A549 (cell line): ENCODE results near the gene AK1. TPM values are rescaled to one million over a fixed set of nuclear protein-coding genes. Genes with fewer than 3 reads are reported as not detected.

Experiments used
- ATAC-seq, 2 experiments: fragments of 200-7000 bp in 1 of 2; fragments of >200 bp in 1 of 2; cut with Nextera tagmentation in 1 of 2; cut with Tn5 transposase in 1 of 2; 3 replicates each; pipeline versions ENCODE4 v1.8.0 to v1.9.1; 2018 to 2020; ENCODE audit warnings: mild to moderate bottlenecking in 1 of 2, moderate library complexity in 1 of 2
- CTCF ChIA-PET: fragments of 300-600 bp; sonication (Branson Sonifier 250); formaldehyde crosslinking; extraction: SDS; loops from one replicate; lab custom pipeline; 2021; ENCODE audit warnings: antibody characterized with exemption, inconsistent platforms; lab: Yijun Ruan, JAX
- POLR2A ChIA-PET: fragments of 350-600 bp; formaldehyde crosslinking; extraction: SDS; loops from one replicate; lab custom pipeline; 2021; ENCODE audit warnings: antibody characterized with exemption, inconsistent platforms; lab: Yijun Ruan, JAX
- DNase-seq, 2 experiments: peaks; one replicate each; pipeline versions ENCODE4 v3.0.0 to v3.0.0-alpha.2; 2011 to 2016; ENCODE audit warnings: low read depth in 1 of 2, low spot score in 1 of 2
- FAIRE-seq: peaks from 2 replicates; lab custom pipeline; 2011; peaks lifted over from hg19 to GRCh38; lab: Jason Lieb, UNC
- H3K27ac ChIP-seq, 2 experiments: fragments of >200 bp; sonication (Bioruptor Twin); formaldehyde crosslinking; 3 replicates each; pipeline ENCODE4 v1.5.1; 2016 to 2017
- H3K4me1 ChIP-seq: fragments of >200 bp; sonication (Bioruptor Twin); formaldehyde crosslinking; 3 replicates; pipeline ENCODE4 v1.6.1; 2016
- H3K4me2 ChIP-seq: fragments of >200 bp; sonication (Bioruptor Twin); formaldehyde crosslinking; 3 replicates; pipeline ENCODE4 v1.6.1; 2016
- H3K4me3 ChIP-seq: fragments of >200 bp; sonication (Bioruptor Twin); formaldehyde crosslinking; 3 replicates; pipeline ENCODE4 v1.5.1; 2016
- H3K9me3 ChIP-seq: fragments of >200 bp; sonication (Bioruptor Twin); formaldehyde crosslinking; 3 replicates; pipeline ENCODE4 v1.6.1; 2016
- BHLHE40 ChIP-seq: IDR thresholded peaks from 2 replicates; pipeline ENCODE4 v1.6.1; 2012; ENCODE audit warnings: low read depth, low read length, inconsistent platforms
- CEBPB ChIP-seq, 2 experiments: fragments of >200 bp in 1 of 2; sonication (Bioruptor Twin) in 1 of 2; formaldehyde crosslinking in 1 of 2; IDR thresholded peaks; 2 replicates each; pipeline ENCODE4 v1.6.1; 2012 to 2016
- E2F6 ChIP-seq: IDR thresholded peaks from 2 replicates; pipeline ENCODE4 v1.6.1; 2012; ENCODE audit warnings: low read depth, borderline replicate concordance
- FOSL2 ChIP-seq, 2 experiments: fragments of 450-650 bp in 1 of 2; fragments of >200 bp in 1 of 2; sonication (Bioruptor Twin) in 1 of 2; formaldehyde crosslinking; IDR thresholded peaks; 2 replicates each; pipeline versions ENCODE4 v1.5.0 to v1.6.1; 2016 to 2020; ENCODE audit warnings: mild to moderate bottlenecking in 1 of 2, moderate library complexity in 1 of 2
- GATA3 ChIP-seq: IDR thresholded peaks from 2 replicates; pipeline ENCODE4 v1.6.1; 2012; ENCODE audit warnings: borderline replicate concordance
- HDAC2 ChIP-seq: fragments of 200-600 bp; sonication (generic); IDR thresholded peaks from 2 replicates; pipeline ENCODE4 v1.6.1; 2016
- HOXB13 ChIP-seq: fragments of 250-450 bp; sonication (Bioruptor Pico); IDR thresholded peaks from 2 replicates; pipeline ENCODE4 v1.5.0; 2020; ENCODE audit warnings: low read depth, mild to moderate bottlenecking, moderate library complexity
- JUNB ChIP-seq: fragments of >200 bp; sonication (Bioruptor Twin); formaldehyde crosslinking; IDR thresholded peaks from 2 replicates; pipeline ENCODE4 v1.6.1; 2016
- KDM5A ChIP-seq: fragments of 200-600 bp; sonication (generic); IDR thresholded peaks from 2 replicates; pipeline ENCODE4 v1.6.1; 2016; ENCODE audit warnings: antibody characterized with exemption, mild to moderate bottlenecking
- MAX ChIP-seq: IDR thresholded peaks from 2 replicates; pipeline ENCODE4 v1.6.1; 2012
- MYC ChIP-seq: IDR thresholded peaks from 2 replicates; pipeline ENCODE4 v1.6.1; 2012; ENCODE audit warnings: mild to moderate bottlenecking, inconsistent platforms, low read length, improper control_type of control experiment, borderline replicate concordance
- RARB ChIP-seq: fragments of 250-450 bp; sonication (Bioruptor Pico); IDR thresholded peaks from 2 replicates; pipeline ENCODE4 v1.8.0; 2021; ENCODE audit warnings: mild to moderate bottlenecking, moderate library complexity
- REST ChIP-seq: fragments of 200-600 bp; sonication (generic); IDR thresholded peaks from 2 replicates; pipeline ENCODE4 v1.6.1; 2016; ENCODE audit warnings: antibody characterized with exemption, mild to moderate bottlenecking, moderate library complexity
- RFX5 ChIP-seq: fragments of 450-650 bp; IDR thresholded peaks from 2 replicates; pipeline ENCODE4 v1.7.1; 2014; ENCODE audit warnings: antibody characterized with exemption, mild to moderate bottlenecking, moderate library complexity
- SMC3 ChIP-seq: fragments of >200 bp; sonication (Bioruptor Twin); formaldehyde crosslinking; IDR thresholded peaks from 3 replicates; pipeline ENCODE4 v1.6.1; 2018; ENCODE audit warnings: inconsistent platforms
- USF2 ChIP-seq: fragments of 450-650 bp; IDR thresholded peaks from 2 replicates; pipeline ENCODE4 v1.6.1; 2014; ENCODE audit warnings: antibody characterized with exemption
- ZC3H11A ChIP-seq: fragments of 450-650 bp; IDR thresholded peaks from 2 replicates; pipeline ENCODE4 v1.6.1; 2014; ENCODE audit warnings: antibody characterized with exemption, mild to moderate bottlenecking
- WGBS: methylation state at CpG from one replicate; pipeline ENCODE4 v1.1.6; 2017; ENCODE audit errors: missing lambda C conversion rate; 5-methylcytosine and 5-hydroxymethylcytosine counted together
- polyA plus RNA-seq, 4 experiments: library from polyadenylated mRNA; depleted of rRNA in 3 of 4; stranded (reverse); fragments of >200 nt; fragmentation: RNase III in 1 of 4; extraction: RNeasy Plus Mini Kit Qiagen cat#74134 plus additional on column Dnase treatment in 1 of 4; gene quantifications; 2 replicates in 3 of 4; 3 replicates in 1 of 4; pipeline ENCODE4 v1.2.3, GENCODE V29; 2011 to 2017

AK1 gene
- polyA plus RNA-seq, 2 of the 4 experiments (the other 2 are of a cell fraction), result 30.0 to 31.9 TPM

GRCh38 chr9:127886401-127886972, 9.0 kb upstream of the AK1 start:
- H3K4me1 ChIP-seq, result peaks cover 5% of the 10 kb centered on the region; the same call in 1 of the 3 replicates
- no peak overlapping the region for H3K27ac ChIP-seq
- H3K9me3 ChIP-seq, result no peaks in the 10 kb centered on the region
- ATAC-seq, result peak in 1 of 2 experiments; percentile 67; a peak in 3 of 6 replicates
- H3K4me3 ChIP-seq, result no peak overlapping the region
- WGBS, result 94% methylated on average over 17 of the region's 18 CpGs
- FAIRE-seq, result no peak
- ChIA-PET CTCF (interaction anchor here (0.9 to 6.5 kb wide), 6 partner anchors 17 to 246 kb away, joined by 3 to 50 read pairs (median 3); partner anchors contain the start of gene TOR2A), POLR2A (no interaction called here)
- peak in 1 of 2 experiments; percentile 69 for DNase-seq
- H3K4me2 ChIP-seq, result no peak overlapping the region
- TF ChIP-seq REST (peak; percentile 26; the same call in 1 of the 2 replicates), MAX (no peak)

GRCh38 chr9:127885508-127886281, 8.2 kb upstream of the AK1 start:
- H3K27ac ChIP-seq, result no peak overlapping the region
- WGBS, result 73% methylated on average over 13 of the region's 13 CpGs
- FAIRE-seq (no peak), DNase-seq (no peak), ATAC-seq (peak in 1 of 2 experiments; percentile 10; a peak in 1 of 6 replicates)
- no peak for TF ChIP-seq USF2
- no peak for TF ChIP-seq GATA3
- no peak for TF ChIP-seq HOXB13 (CRISPR knock-in tag)
- no peak for TF ChIP-seq ZC3H11A
- TF ChIP-seq MYC, result no peak
- no peak for TF ChIP-seq FOSL2 (IDR thresholded peaks at IDR 0.05)
- no peak for TF ChIP-seq FOSL2 (CRISPR knock-in tag; IDR thresholded peaks at IDR 0.05)
- TF ChIP-seq HDAC2, result no peak
- no peak for TF ChIP-seq CEBPB (IDR thresholded peaks at IDR 0.05)
- no peak for TF ChIP-seq RFX5
- H3K4me1 ChIP-seq, result peaks cover 5% of the 10 kb centered on the region; the same call in 1 of the 3 replicates
- ChIA-PET POLR2A (no interaction called here), CTCF (interaction anchor here (1.1 to 6.5 kb wide), 5 partner anchors 12 to 151 kb away, joined by 3 to 50 read pairs (median 6); partner anchors contain the start of gene TOR2A)
- no peak overlapping the region for H3K4me2 ChIP-seq
- H3K9me3 ChIP-seq, result no peaks in the 10 kb centered on the region
- H3K4me3 ChIP-seq, result no peak overlapping the region

- 91% methylated on average over 15 of the region's 15 CpGs for WGBS
- FAIRE-seq, result no peak
- Histone ChIP-seq H3K9me3 (no peaks in the 10 kb centered on the region), H3K4me3 (no peak overlapping the region), H3K4me1 (peaks cover 5% of the 10 kb centered on the region; the same call in 1 of the 3 replicates), H3K27ac (no peak overlapping the region), H3K4me2 (no peak overlapping the region)
- POLR2A ChIA-PET, result no interaction called here
- ATAC-seq, result no peak; a peak in 1 of 6 replicates
- DNase-seq, result no peak
- no peak for TF ChIP-seq KDM5A
- TF ChIP-seq JUNB, result no peak
- no peak for TF ChIP-seq RARB (CRISPR knock-in tag)
- TF ChIP-seq REST, result no peak
- TF ChIP-seq ZC3H11A, result no peak
- TF ChIP-seq BHLHE40, result no peak
- TF ChIP-seq SMC3, result no peak
- no peak for TF ChIP-seq E2F6
- CTCF ChIA-PET, result interaction anchor here (1.0 to 6.5 kb wide), 5 partner anchors 11 to 150 kb away, joined by 3 to 50 read pairs (median 6); partner anchors contain the start of gene TOR2A
Measured at GRCh38 chr9:127884976-127885490, 7.6 kb upstream of the AK1 start.
